Ovary (tissue), 3 donors: ENCODE data around the gene ASMTL.

Experiments used
- CTCF ChIP-seq, 3 donors: fragments of 450-650 bp in 2 of 3; fragments of 200-600 bp in 1 of 3; IDR thresholded peaks; one replicate each; pipeline versions ENCODE4 v1.5.1 to v1.8.0; 2016 to 2022; ENCODE audit warnings: antibody characterized with exemption in 3 of 3, mild to moderate bottlenecking in 1 of 3
- EP300 ChIP-seq: sonication (generic); formaldehyde crosslinking; IDR thresholded peaks from one replicate; pipeline ENCODE4 v1.6.1; 2017; ENCODE audit warnings: antibody characterized with exemption
- POLR2A ChIP-seq: fragments of 450-650 bp; IDR thresholded peaks from one replicate; pipeline ENCODE4 v1.6.1; 2017; ENCODE audit warnings: antibody characterized with exemption, mild to moderate bottlenecking, moderate library complexity
- donor health status: DM: no; HTN: no; CAD: no.

GRCh38 chrX:1476682-1477081 is 24.0 kb upstream of the ASMTL start:
- TF ChIP-seq CTCF (IDR thresholded peaks at IDR 0.05) (no peak), POLR2A (no peak), EP300 (no peak)
